Central memory CD8-positive, alpha-beta T cell (primary cell): Measurements from ENCODE around the gene PRELP.
"Not testable (repeated sequence)": the region's sequence is repeated elsewhere in the genome, so short reads cannot be mapped to it uniquely, and the experiment has no call there.

ENCODE experiments used
- ATAC-seq: fragments of 150-1000 bp; cut with Tn5 transposase; replicated peaks from 2 replicates; pipeline ENCODE4 v1.10.0; 2022; ENCODE audit warnings: mild to moderate bottlenecking, moderate FRiP score, moderate number of reproducible peaks; ENCODE audit not compliant: poor library complexity, severe bottlenecking; ENCODE audit errors: extremely low read depth
- DNase-seq, 2 donors: peaks; one replicate each; pipeline ENCODE4 v3.0.0; 2021; ENCODE audit warnings: low spot score in 2 of 2
- H3K27ac Mint-ChIP-seq: one replicate; pipeline ENCODE4 v1.8.0; 2022; ENCODE audit warnings: low read depth, mild to moderate bottlenecking, moderate library complexity, mixed read lengths
- H3K27me3 Mint-ChIP-seq: one replicate; pipeline ENCODE4 v1.8.0; 2022; ENCODE audit warnings: mixed read lengths
- H3K36me3 Mint-ChIP-seq: one replicate; pipeline ENCODE4 v1.8.0; 2022; ENCODE audit warnings: mild to moderate bottlenecking, moderate library complexity, mixed read lengths; ENCODE audit not compliant: insufficient read depth
- H3K4me1 Mint-ChIP-seq: one replicate; pipeline ENCODE4 v1.8.0; 2022; ENCODE audit warnings: mixed read lengths
- H3K4me3 Mint-ChIP-seq: one replicate; pipeline ENCODE4 v1.8.0; 2022; ENCODE audit warnings: mild to moderate bottlenecking, moderate library complexity, mixed read lengths
- H3K9me3 Mint-ChIP-seq: one replicate; pipeline ENCODE4 v1.8.0; 2022; ENCODE audit warnings: mixed read lengths

The PRELP gene

GRCh38 chr1:203458078-203458477, 17.5 kb upstream of the PRELP start:
- H3K27me3 Mint-ChIP-seq = peaks cover 76% of the 10 kb centered on the region
- DNase-seq (no peak), ATAC-seq (no peak)
- no peak overlapping the region for H3K4me3 Mint-ChIP-seq
- H3K27ac Mint-ChIP-seq = no peak overlapping the region
- H3K4me1 Mint-ChIP-seq = no peaks in the 10 kb centered on the region
- peaks cover 2% of the 10 kb centered on the region for H3K36me3 Mint-ChIP-seq
- no peaks in the 10 kb centered on the region for H3K9me3 Mint-ChIP-seq

- H3K27me3 Mint-ChIP-seq = peaks cover 76% of the 10 kb centered on the region
- peaks cover 2% of the 10 kb centered on the region for H3K36me3 Mint-ChIP-seq
- DNase-seq (no peak), ATAC-seq (no peak)
- no peaks in the 10 kb centered on the region for H3K4me1 Mint-ChIP-seq
- no peak overlapping the region for H3K27ac Mint-ChIP-seq
- H3K9me3 Mint-ChIP-seq = no peaks in the 10 kb centered on the region
- no peak overlapping the region for H3K4me3 Mint-ChIP-seq
Observed at GRCh38 chr1:203459671-203460201, 15.9 kb upstream of the PRELP start.

- H3K27me3 Mint-ChIP-seq = peaks cover 76% of the 10 kb centered on the region
- H3K4me3 Mint-ChIP-seq = no peak overlapping the region
- no peak for DNase-seq
- ATAC-seq = no peak
- peaks cover 2% of the 10 kb centered on the region for H3K36me3 Mint-ChIP-seq
- no peaks in the 10 kb centered on the region for H3K9me3 Mint-ChIP-seq
- no peak overlapping the region for H3K27ac Mint-ChIP-seq
- no peaks in the 10 kb centered on the region for H3K4me1 Mint-ChIP-seq
Observed at GRCh38 chr1:203461717-203462116, 13.9 kb upstream of the PRELP start.

- peaks cover 79% of the 10 kb centered on the region for H3K27me3 Mint-ChIP-seq
- no peak overlapping the region for H3K27ac Mint-ChIP-seq
- no peaks in the 10 kb centered on the region for H3K4me1 Mint-ChIP-seq
- no peak overlapping the region for H3K4me3 Mint-ChIP-seq
- ATAC-seq (no peak), DNase-seq (no peak)
- no peaks in the 10 kb centered on the region for H3K9me3 Mint-ChIP-seq
- peaks cover 2% of the 10 kb centered on the region for H3K36me3 Mint-ChIP-seq
Observed at GRCh38 chr1:203462143-203462542, 13.5 kb upstream of the PRELP start.

GRCh38 chr1:203462878-203463277, 12.7 kb upstream of the PRELP start:
- Mint-ChIP-seq H3K9me3 (no peaks in the 10 kb centered on the region), H3K27ac (no peak overlapping the region), H3K4me3 (no peak overlapping the region), H3K36me3 (peaks cover 2% of the 10 kb centered on the region), H3K27me3 (peaks cover 86% of the 10 kb centered on the region), H3K4me1 (no peaks in the 10 kb centered on the region)
- DNase-seq (no peak), ATAC-seq (no peak)

GRCh38 chr1:203463469-203464062, 12.0 kb upstream of the PRELP start:
- H3K36me3 Mint-ChIP-seq = peaks cover 2% of the 10 kb centered on the region
- DNase-seq (no peak), ATAC-seq (no peak)
- H3K27me3 Mint-ChIP-seq = peaks cover 91% of the 10 kb centered on the region
- H3K9me3 Mint-ChIP-seq = no peaks in the 10 kb centered on the region
- no peak overlapping the region for H3K27ac Mint-ChIP-seq
- no peak overlapping the region for H3K4me3 Mint-ChIP-seq
- H3K4me1 Mint-ChIP-seq = no peaks in the 10 kb centered on the region

GRCh38 chr1:203464226-203464625, 11.4 kb upstream of the PRELP start:
- Mint-ChIP-seq H3K27ac (no peak overlapping the region), H3K36me3 (peaks cover 2% of the 10 kb centered on the region), H3K27me3 (peaks cover 91% of the 10 kb centered on the region)

GRCh38 chr1:203464743-203465142, 10.9 kb upstream of the PRELP start:
- no peaks in the 10 kb centered on the region for H3K9me3 Mint-ChIP-seq

More at GRCh38 chr1:203464226-203464625, 11.4 kb upstream of the PRELP start:
- no peak overlapping the region for H3K4me3 Mint-ChIP-seq
- ATAC-seq (no peak), DNase-seq (no peak)
- H3K9me3 Mint-ChIP-seq = no peaks in the 10 kb centered on the region
- no peaks in the 10 kb centered on the region for H3K4me1 Mint-ChIP-seq

GRCh38 chr1:203465146-203465798, 10.3 kb upstream of the PRELP start:
- Mint-ChIP-seq H3K4me3 (no peak overlapping the region), H3K27me3 (peaks cover 91% of the 10 kb centered on the region), H3K36me3 (peaks cover 2% of the 10 kb centered on the region), H3K4me1 (no peaks in the 10 kb centered on the region), H3K9me3 (no peaks in the 10 kb centered on the region), H3K27ac (no peak overlapping the region)
- no peak for DNase-seq
- ATAC-seq = no peak

More at GRCh38 chr1:203464743-203465142, 10.9 kb upstream of the PRELP start:
- H3K27me3 Mint-ChIP-seq = peaks cover 91% of the 10 kb centered on the region
- H3K4me3 Mint-ChIP-seq = no peak overlapping the region
- H3K27ac Mint-ChIP-seq = no peak overlapping the region
- peaks cover 2% of the 10 kb centered on the region for H3K36me3 Mint-ChIP-seq
- no peak for ATAC-seq
- H3K4me1 Mint-ChIP-seq = no peaks in the 10 kb centered on the region
- DNase-seq = no peak

GRCh38 chr1:203465948-203466347, 9.7 kb upstream of the PRELP start:
- H3K27ac Mint-ChIP-seq = no peak overlapping the region
- no peak overlapping the region for H3K4me3 Mint-ChIP-seq
- no peaks in the 10 kb centered on the region for H3K4me1 Mint-ChIP-seq
- H3K27me3 Mint-ChIP-seq = peaks cover 90% of the 10 kb centered on the region
- no peak for ATAC-seq
- H3K36me3 Mint-ChIP-seq = peaks cover 1% of the 10 kb centered on the region
- DNase-seq = no peak
- H3K9me3 Mint-ChIP-seq = no peaks in the 10 kb centered on the region

- DNase-seq, ATAC-seq, H3K36me3 Mint-ChIP-seq, H3K9me3 Mint-ChIP-seq, H3K4me1 Mint-ChIP-seq, H3K4me3 Mint-ChIP-seq, H3K27ac Mint-ChIP-seq: not testable (repeated sequence)
- peaks cover 81% of the 10 kb centered on the region for H3K27me3 Mint-ChIP-seq
Observed at GRCh38 chr1:203466906-203467549, 8.6 kb upstream of the PRELP start.

GRCh38 chr1:203467550-203467921, 8.1 kb upstream of the PRELP start:
- ATAC-seq (no peak), DNase-seq (no peak)
- no peaks in the 10 kb centered on the region for H3K9me3 Mint-ChIP-seq
- H3K4me3 Mint-ChIP-seq = no peak overlapping the region
- H3K36me3 Mint-ChIP-seq = no peaks in the 10 kb centered on the region
- H3K27ac Mint-ChIP-seq = no peak overlapping the region
- no peaks in the 10 kb centered on the region for H3K4me1 Mint-ChIP-seq
- H3K27me3 Mint-ChIP-seq = peaks cover 81% of the 10 kb centered on the region

GRCh38 chr1:203468326-203468725, 7.3 kb upstream of the PRELP start:
- H3K36me3 Mint-ChIP-seq = no peaks in the 10 kb centered on the region
- DNase-seq (no peak), ATAC-seq (no peak)
- no peaks in the 10 kb centered on the region for H3K9me3 Mint-ChIP-seq
- H3K27me3 Mint-ChIP-seq = peaks cover 81% of the 10 kb centered on the region
- no peaks in the 10 kb centered on the region for H3K4me1 Mint-ChIP-seq
- H3K4me3 Mint-ChIP-seq = no peak overlapping the region
- H3K27ac Mint-ChIP-seq = no peak overlapping the region
